Natural killer cell (primary cell): ENCODE measurements around the gene SELENOH. TPM values are rescaled to one million over a fixed set of nuclear protein-coding genes. Genes with fewer than 3 reads are reported as not detected.
A peak's percentile ranks its signal among the peaks of the same experiment; 100 is the strongest.

Source experiments
- ATAC-seq, 3 donors: fragments of 150-1000 bp in 2 of 3; fragments of 200-7000 bp in 1 of 3; cut with Tn5 transposase; 1 replicate in 1 of 3; 2 replicates in 2 of 3; pipeline ENCODE4 v1.10.0; 2021; ENCODE audit warnings: mild to moderate bottlenecking in 2 of 3, moderate library complexity in 2 of 3
- DNase-seq, 2 donors: peaks; one replicate each; pipeline versions ENCODE4 v3.0.0 to v3.0.0-alpha.2; 2013 to 2021; ENCODE audit warnings: mixed read lengths in 1 of 2
- H3K27ac ChIP-seq: one replicate; pipeline ENCODE4 v1.5.1; 2013; ENCODE audit warnings: mild to moderate bottlenecking, low read length
- H3K27me3 ChIP-seq: one replicate; pipeline ENCODE4 v1.6.1; 2013; ENCODE audit warnings: low read length; ENCODE audit not compliant: control insufficient read depth, insufficient read depth
- H3K36me3 ChIP-seq: one replicate; pipeline ENCODE4 v1.6.1; 2013; ENCODE audit warnings: low read length; ENCODE audit not compliant: control insufficient read depth, insufficient read depth
- H3K4me1 ChIP-seq: one replicate; pipeline ENCODE4 v1.6.1; 2013; ENCODE audit warnings: low read length; ENCODE audit not compliant: control insufficient read depth, insufficient read depth
- H3K4me3 ChIP-seq: one replicate; pipeline ENCODE4 v1.5.1; 2013; ENCODE audit warnings: low read length
- H3K9me3 ChIP-seq: one replicate; pipeline ENCODE4 v1.6.1; 2013; ENCODE audit warnings: low read length; ENCODE audit not compliant: control insufficient read depth, insufficient read depth
- H3K27ac Mint-ChIP-seq, 2 donors: one replicate each; pipeline ENCODE4 v1.8.0; 2022; ENCODE audit warnings: mild to moderate bottlenecking in 2 of 2, mixed read lengths in 2 of 2, moderate library complexity in 1 of 2
- H3K27me3 Mint-ChIP-seq, 2 donors: one replicate each; pipeline ENCODE4 v1.8.0; 2022; ENCODE audit warnings: low read depth in 2 of 2, mixed read lengths in 2 of 2
- H3K36me3 Mint-ChIP-seq: one replicate; pipeline ENCODE4 v1.8.0; 2022; ENCODE audit warnings: mixed read lengths
- H3K4me1 Mint-ChIP-seq, 2 donors: one replicate each; pipeline ENCODE4 v1.8.0; 2022; ENCODE audit warnings: mixed read lengths in 2 of 2
- H3K4me3 Mint-ChIP-seq: one replicate; pipeline ENCODE4 v1.8.0; 2022; ENCODE audit warnings: mild to moderate bottlenecking, moderate library complexity, mixed read lengths
- H3K9me3 Mint-ChIP-seq, 2 donors: one replicate each; pipeline ENCODE4 v1.8.0; 2022; ENCODE audit warnings: mixed read lengths in 2 of 2
- CTCF ChIP-seq: fragments of 200-600 bp; IDR thresholded peaks from one replicate; pipeline ENCODE4 v1.8.0; 2022; ENCODE audit warnings: antibody characterized with exemption
- WGBS: methylation state at CpG from one replicate; pipeline ENCODE4 v1.1.7; 2013; ENCODE audit warnings: missing lambda C conversion rate; ENCODE audit not compliant: insufficient coverage; 5-methylcytosine and 5-hydroxymethylcytosine counted together
- intact Hi-C: fragments of 100-400 bp; cut with micrococcal nuclease; formaldehyde crosslinking; loops from one replicate; pipeline ENCODE4 v1.14.2; 2022
- total RNA-seq, 4 donors: library from RNA; stranded (reverse); fragments of 120-200 nt in 1 of 4; gene quantifications; one replicate each; pipeline versions ENCODE4 v1.2.3 to v1.2.4, GENCODE V29; 2013 to 2022

Gene SELENOH
- total RNA-seq, 3 donors from 2014 or later (not counting 1 experiment from before 2014, with no cell fraction given) = 55.3 to 83.3 (median 61.0) TPM

DNA sequence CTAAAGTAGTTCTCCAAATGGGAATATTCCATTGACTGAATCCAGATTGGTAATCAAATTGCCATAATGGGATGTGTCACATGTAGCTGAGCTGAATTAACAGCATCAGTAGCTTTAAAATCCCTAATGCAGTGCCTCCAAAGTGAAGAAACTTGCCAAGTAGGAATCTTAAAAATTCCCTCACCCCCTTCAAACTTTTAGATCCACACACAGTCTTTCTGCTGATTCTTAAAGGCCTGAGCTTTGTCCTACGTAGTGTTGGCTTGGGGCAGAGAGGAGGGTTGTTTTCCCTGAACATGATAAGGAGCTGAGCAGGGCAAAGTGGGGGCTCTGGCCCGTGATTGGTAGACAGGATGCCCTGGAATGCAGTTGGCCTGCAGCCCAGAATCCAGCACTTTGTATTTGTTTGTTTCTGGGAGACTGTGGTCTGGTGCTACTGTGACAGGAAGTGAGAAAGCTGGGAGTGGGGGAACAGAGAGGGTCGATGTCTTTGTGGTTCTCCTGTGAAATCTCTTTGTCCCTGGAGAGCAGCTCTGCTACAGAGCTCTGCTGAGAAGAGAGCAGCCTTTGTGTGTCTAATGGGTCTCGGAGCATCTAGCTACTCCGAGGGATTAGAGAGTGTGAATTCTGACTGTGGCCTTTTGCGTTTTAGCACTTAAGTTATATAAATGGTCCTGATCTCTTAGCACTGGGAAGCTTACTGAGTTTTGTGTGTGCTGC, 37.2 kb downstream of the SELENOH start:
- no peak overlapping the region for H3K27ac Mint-ChIP-seq
- H3K36me3 Mint-ChIP-seq = no peaks in the 10 kb centered on the region
- H3K9me3 Mint-ChIP-seq = no peaks in the 10 kb centered on the region
- TF ChIP-seq CTCF = no peak
- H3K4me1 Mint-ChIP-seq = no peaks in the 10 kb centered on the region
- no peak overlapping the region for H3K4me3 Mint-ChIP-seq
- H3K4me1 ChIP-seq = no peaks in the 10 kb centered on the region
- H3K4me3 ChIP-seq = no peak overlapping the region
- DNase-seq = no peak
- intact Hi-C loops = no loop called here
- H3K27me3 ChIP-seq = no peaks in the 10 kb centered on the region
- 53% methylated on average over 6 of the region's 6 CpGs for WGBS
- no peak for ATAC-seq
- H3K9me3 ChIP-seq = no peaks in the 10 kb centered on the region
- no peaks in the 10 kb centered on the region for H3K27me3 Mint-ChIP-seq
- no peaks in the 10 kb centered on the region for H3K36me3 ChIP-seq
- H3K27ac ChIP-seq = no peak overlapping the region

GRCh38 chr11:57779276-57779675, 38.0 kb downstream of the SELENOH start:
- no peak for DNase-seq
- Histone ChIP-seq H3K4me1 (no peaks in the 10 kb centered on the region), H3K36me3 (no peaks in the 10 kb centered on the region), H3K27me3 (no peaks in the 10 kb centered on the region), H3K4me3 (no peak overlapping the region), H3K27ac (no peak overlapping the region), H3K9me3 (no peaks in the 10 kb centered on the region)
- H3K36me3 Mint-ChIP-seq = no peaks in the 10 kb centered on the region
- 96% methylated on average over 1 of the region's 1 CpG for WGBS
- no peak for ATAC-seq
- intact Hi-C loops = no loop called here
- H3K27me3 Mint-ChIP-seq = no peaks in the 10 kb centered on the region
- TF ChIP-seq CTCF = no peak
- H3K9me3 Mint-ChIP-seq = no peaks in the 10 kb centered on the region
- H3K4me1 Mint-ChIP-seq = no peaks in the 10 kb centered on the region
- H3K27ac Mint-ChIP-seq = no peak overlapping the region
- no peak overlapping the region for H3K4me3 Mint-ChIP-seq

DNA sequence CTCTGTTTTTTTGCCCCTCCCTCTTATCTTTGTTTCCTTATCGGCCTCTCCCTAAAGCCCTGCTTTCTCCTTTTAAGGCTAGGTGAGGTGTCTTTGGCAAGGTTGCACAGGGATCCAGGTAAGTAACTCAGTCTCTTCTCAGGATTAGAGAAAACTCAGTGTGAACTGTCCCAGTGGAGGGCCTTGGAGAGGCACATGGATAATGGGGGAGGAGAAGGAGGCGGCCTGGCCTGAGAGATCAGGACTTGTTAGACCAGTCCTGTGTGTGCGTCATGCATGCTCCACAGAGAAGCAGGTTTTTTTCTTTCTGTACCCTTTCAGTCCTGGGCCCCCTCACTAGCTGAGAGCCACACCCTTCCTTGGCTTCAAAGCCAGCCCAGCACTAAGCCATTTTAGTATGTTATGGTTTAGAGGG, 40.2 kb downstream of the SELENOH start:
- Histone ChIP-seq H3K36me3 (no peaks in the 10 kb centered on the region), H3K27ac (no peak overlapping the region), H3K4me3 (no peak overlapping the region), H3K27me3 (no peaks in the 10 kb centered on the region), H3K9me3 (no peaks in the 10 kb centered on the region), H3K4me1 (no peaks in the 10 kb centered on the region)
- no peak overlapping the region for H3K4me3 Mint-ChIP-seq
- H3K27ac Mint-ChIP-seq = no peak overlapping the region
- H3K27me3 Mint-ChIP-seq = no peaks in the 10 kb centered on the region
- no peaks in the 10 kb centered on the region for H3K4me1 Mint-ChIP-seq
- no peak for TF ChIP-seq CTCF
- H3K9me3 Mint-ChIP-seq = no peaks in the 10 kb centered on the region
- WGBS = 97% methylated on average over 2 of the region's 3 CpGs
- no peaks in the 10 kb centered on the region for H3K36me3 Mint-ChIP-seq
- ATAC-seq (no peak), DNase-seq (no peak)
- intact Hi-C loops = no loop called here

DNA sequence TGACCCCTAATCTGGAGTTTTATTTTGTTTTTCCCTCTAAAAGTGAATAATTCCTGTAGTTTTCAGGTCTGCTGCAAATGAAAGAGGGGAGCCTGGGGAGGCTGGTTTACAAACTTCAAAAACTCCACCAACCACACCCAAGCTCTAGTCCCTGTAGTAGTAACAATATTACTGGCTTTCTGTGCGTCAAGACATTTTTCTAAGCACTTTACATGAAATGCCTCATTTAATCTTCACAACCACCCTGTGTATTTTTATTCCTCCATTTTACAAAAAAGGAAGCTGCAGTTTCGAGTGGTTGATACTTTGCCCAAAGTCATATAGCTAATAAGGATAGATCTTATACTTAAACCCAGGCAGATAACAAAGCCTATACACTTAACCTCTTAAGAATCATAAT, 43.8 kb downstream of the SELENOH start:
- peaks cover 3% of the 10 kb centered on the region for H3K4me1 ChIP-seq
- H3K27me3 Mint-ChIP-seq = no peaks in the 10 kb centered on the region
- peaks cover 0 to 6% of the 10 kb centered on the region in 2 donors for H3K4me1 Mint-ChIP-seq
- DNase-seq (no peak), ATAC-seq (no peak)
- no peak overlapping the region for H3K27ac Mint-ChIP-seq
- no peaks in the 10 kb centered on the region for H3K27me3 ChIP-seq
- TF ChIP-seq CTCF = no peak
- H3K36me3 Mint-ChIP-seq = no peaks in the 10 kb centered on the region
- H3K36me3 ChIP-seq = no peaks in the 10 kb centered on the region
- no peak overlapping the region for H3K4me3 Mint-ChIP-seq
- peak overlapping the region; percentile 16 for H3K27ac ChIP-seq
- H3K4me3 ChIP-seq = no peak overlapping the region
- intact Hi-C loops = no loop called here
- no peaks in the 10 kb centered on the region for H3K9me3 ChIP-seq
- no peaks in the 10 kb centered on the region for H3K9me3 Mint-ChIP-seq
- WGBS = 68% methylated on average over 2 of the region's 2 CpGs
